Hematopoietic multipotent progenitor cell (in vitro differentiated cells): ENCODE results near the gene E2F3. TPM values are rescaled to one million over a fixed set of nuclear protein-coding genes. Genes with fewer than 3 reads are reported as not detected.
A peak's percentile ranks its signal among the peaks of the same experiment; 100 is the strongest.
"Not testable (repeated sequence)": the region's sequence is repeated elsewhere in the genome, so short reads cannot be mapped to it uniquely, and the experiment has no call there.

Source experiments
- DNase-seq, 3 donors: peaks; one replicate each; pipeline ENCODE4 v3.0.0-alpha.2; 2011 to 2015; ENCODE audit warnings: low read depth in 2 of 3, low spot score in 2 of 3
- small RNA-seq: library from RNA; depleted of rRNA; stranded (forward); fragments of <200 nt; gene quantifications from one replicate; pipeline ENCODE3, GENCODE V24; 2012
- total RNA-seq: library from RNA; depleted of rRNA; stranded (reverse); fragments of >200 nt; gene quantifications from one replicate; pipeline ENCODE4 v1.2.3, GENCODE V29; 2012

The E2F3 gene
- total RNA-seq, 1 donor = 5.4 TPM

DNA sequence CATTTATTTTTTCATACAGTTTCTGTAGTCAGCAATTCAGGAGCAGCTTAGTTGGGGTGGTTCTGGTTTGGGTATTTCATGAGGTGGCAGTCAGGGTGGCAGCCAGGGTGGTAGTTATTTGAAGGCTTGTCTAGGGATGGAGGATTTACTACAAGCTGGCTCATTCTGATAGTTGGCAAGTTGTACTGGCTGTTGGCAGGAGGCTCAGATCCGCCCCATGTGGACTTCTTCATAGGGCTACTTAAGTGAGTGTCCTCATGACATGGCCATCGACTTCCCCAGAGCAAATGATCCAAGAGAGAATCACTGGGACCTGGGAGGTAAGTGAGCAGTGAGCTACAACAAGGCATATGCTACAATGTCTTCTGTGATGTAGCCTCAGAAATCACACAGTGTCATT, 110.2 kb downstream of the E2F3 start:
- DNase-seq = no peak

GRCh38 chr6:20525208-20525607, 123.5 kb downstream of the E2F3 start:
- DNase-seq = not testable (repeated sequence)

GRCh38 chr6:20529086-20529448, 127.4 kb downstream of the E2F3 start:
- peak in 2 of 3 donors; percentile 39 to 78 for DNase-seq

- DNase-seq = no peak
Observed at GRCh38 chr6:20532881-20533280, 131.2 kb downstream of the E2F3 start.

DNA sequence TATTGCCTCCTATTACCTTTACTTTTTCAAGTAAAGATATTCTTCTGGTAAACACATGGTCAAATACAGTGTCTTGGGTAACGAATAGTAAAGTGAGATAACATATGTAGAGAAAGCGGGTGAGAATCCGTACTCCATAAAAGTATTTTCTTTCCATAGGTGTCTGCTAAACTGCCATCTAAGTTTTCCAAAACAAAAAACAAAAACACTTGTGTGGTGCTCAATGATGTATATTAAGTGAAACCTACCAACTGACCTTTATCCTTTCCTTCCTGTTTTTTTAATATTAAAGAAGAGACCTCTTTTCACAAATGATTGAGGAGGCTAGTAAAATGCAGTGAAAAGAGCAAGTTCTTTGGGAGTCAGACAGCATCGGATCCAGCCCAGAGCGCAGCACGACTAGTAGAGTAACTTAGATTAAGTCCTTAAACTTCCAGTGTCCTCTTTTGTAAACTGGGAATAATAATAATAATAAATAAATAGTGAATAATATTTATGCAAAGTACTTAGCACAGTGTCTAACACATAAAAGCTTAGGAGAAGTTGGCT, 132.1 kb downstream of the E2F3 start:
- no peak for DNase-seq

GRCh38 chr6:20534295-20535262, 132.9 kb downstream of the E2F3 start, which contains the start of gene CDKAL1:
CDKAL1 (plus strand) TSS chr6:20534457; CDS start chr6:20546351, 11,894 bp downstream.
- peak; percentile 79 to 94 (median 90) for DNase-seq

- DNase-seq = no peak
Observed at GRCh38 chr6:20538131-20538662, 136.5 kb downstream of the E2F3 start.

- no peak for DNase-seq
Observed at GRCh38 chr6:20538907-20539306, 137.2 kb downstream of the E2F3 start.

GRCh38 chr6:20539387-20539786, 137.7 kb downstream of the E2F3 start:
- DNase-seq = no peak

DNA sequence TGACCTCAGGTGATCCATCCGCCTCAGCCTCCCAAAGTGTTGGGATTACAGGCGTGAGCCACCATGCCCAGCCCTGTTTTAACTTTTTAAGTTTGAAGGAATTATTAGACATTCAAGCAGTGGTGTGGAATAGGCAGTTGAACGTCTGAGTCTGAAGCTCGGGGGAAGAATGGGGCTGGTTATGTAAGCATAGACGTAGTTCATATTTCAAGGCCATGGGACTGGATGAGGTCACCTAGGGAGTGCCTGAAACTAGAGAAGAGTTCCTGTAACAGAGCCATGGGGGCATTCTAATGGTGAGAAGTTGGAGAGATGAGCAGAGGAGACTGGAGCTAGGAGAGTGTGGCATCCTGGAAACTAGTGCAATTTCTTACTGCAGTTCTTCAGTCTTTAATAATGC, 139.0 kb downstream of the E2F3 start:
- DNase-seq = no peak

DNA sequence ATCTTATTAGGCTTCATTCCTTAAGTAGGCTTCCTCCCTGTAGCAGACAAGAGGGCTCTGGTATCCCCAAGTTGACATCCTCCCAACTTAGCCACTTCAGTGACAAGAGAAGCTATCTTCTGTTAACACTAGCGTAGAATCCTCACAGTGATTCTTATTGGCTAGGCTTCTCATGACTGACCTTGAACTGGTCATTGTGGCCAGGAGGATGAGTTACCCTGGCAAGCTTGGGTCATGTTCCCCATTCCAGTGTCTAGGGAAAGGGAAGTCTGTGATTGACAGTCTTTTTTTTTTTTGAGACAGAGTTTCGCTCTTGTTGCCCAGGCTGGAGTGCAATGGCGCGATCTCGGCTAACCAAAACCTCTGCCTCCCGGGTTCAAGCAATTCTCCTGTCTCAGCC, 139.7 kb downstream of the E2F3 start:
- DNase-seq = no peak

DNA sequence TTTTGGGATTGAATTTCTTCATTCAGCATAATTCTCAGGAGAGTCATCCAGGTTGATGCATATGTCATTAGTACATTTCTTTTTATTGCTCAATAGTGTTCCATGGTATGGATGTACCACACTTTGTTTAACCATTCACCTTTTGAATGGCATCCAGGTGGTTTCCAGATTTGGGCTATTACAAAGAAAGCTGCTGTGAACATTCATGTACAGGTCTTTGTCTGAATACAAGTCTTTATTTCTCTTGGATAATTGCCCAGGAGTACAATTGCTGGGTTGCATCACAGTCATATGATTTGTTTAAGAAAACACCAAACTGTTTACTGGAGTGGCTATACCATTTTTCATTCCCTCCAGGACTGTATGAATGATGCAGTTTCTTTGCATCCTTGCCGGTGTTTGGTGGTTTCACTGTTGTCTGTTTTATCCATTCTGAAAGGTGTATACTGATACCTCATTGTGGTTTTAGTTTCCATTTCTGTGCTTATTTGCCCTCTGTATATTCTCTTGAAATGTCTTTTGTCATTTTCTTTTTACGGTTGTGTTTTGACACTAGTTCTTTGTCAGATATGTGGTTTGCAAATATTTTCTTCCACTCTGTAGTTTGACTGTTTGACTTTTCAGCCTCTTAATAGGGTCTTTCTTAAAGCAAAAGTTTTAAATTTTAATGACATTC, 141.4 kb downstream of the E2F3 start:
- DNase-seq = no peak

Small RNA genes within 50 kb of the gene (small RNA-seq; reads per million reads assigned to genes)
- gene RF00019 = not detected
- not detected for gene RNU6-141P

Other genes with a start within 250 kb of the E2F3 start
- 53.3 TPM for gene MBOAT1, start 189.4 kb upstream of the E2F3 start, total RNA-seq
- 12.1 TPM for gene CDKAL1, start 132.6 kb downstream of the E2F3 start, total RNA-seq